NT2/D1 (cell line): ENCODE data around the gene SLC19A1.

Experiments
- DNase-seq: peaks from one replicate; pipeline ENCODE4 v3.0.0-alpha.2; 2011; ENCODE audit warnings: low read depth, low spot score
- H3K27me3 ChIP-seq: 2 replicates; pipeline ENCODE4 v1.6.0; 2011; ENCODE audit warnings: mild to moderate bottlenecking; ENCODE audit not compliant: insufficient read length, insufficient read depth
- H3K36me3 ChIP-seq: 2 replicates; pipeline ENCODE4 v1.6.1; 2011; ENCODE audit warnings: mild to moderate bottlenecking, low read length, mixed read lengths; ENCODE audit not compliant: insufficient read depth, insufficient read length
- H3K4me1 ChIP-seq: 2 replicates; pipeline ENCODE4 v1.5.1; 2011; ENCODE audit not compliant: insufficient read depth, insufficient read length
- H3K4me3 ChIP-seq: 2 replicates; pipeline ENCODE4 v1.5.1; 2011; ENCODE audit warnings: low read depth; ENCODE audit not compliant: insufficient read length
- H3K9ac ChIP-seq: 2 replicates; pipeline ENCODE4 v1.6.0; 2011; ENCODE audit warnings: low read depth; ENCODE audit not compliant: insufficient read length
- H3K9me3 ChIP-seq: 2 replicates; pipeline ENCODE4 v1.5.1; 2011; ENCODE audit warnings: mild to moderate bottlenecking, low read length; ENCODE audit not compliant: insufficient read depth
- SUZ12 ChIP-seq: IDR thresholded peaks from 2 replicates; pipeline ENCODE4 v1.6.1; 2011; ENCODE audit not compliant: insufficient read length, insufficient read depth; ENCODE audit errors: extremely low read depth
- YY1 ChIP-seq: IDR thresholded peaks from 2 replicates; pipeline ENCODE4 v1.6.1; 2011; ENCODE audit not compliant: insufficient read length, insufficient read depth
- ZNF274 ChIP-seq: IDR thresholded peaks from 2 replicates; pipeline ENCODE4 v1.6.1; 2011; ENCODE audit warnings: mild to moderate bottlenecking, low read depth, low read length

SLC19A1 gene

GRCh38 chr21:45560106-45561021 is 18.1 kb upstream of the SLC19A1 start:
- no peak for DNase-seq

DNA sequence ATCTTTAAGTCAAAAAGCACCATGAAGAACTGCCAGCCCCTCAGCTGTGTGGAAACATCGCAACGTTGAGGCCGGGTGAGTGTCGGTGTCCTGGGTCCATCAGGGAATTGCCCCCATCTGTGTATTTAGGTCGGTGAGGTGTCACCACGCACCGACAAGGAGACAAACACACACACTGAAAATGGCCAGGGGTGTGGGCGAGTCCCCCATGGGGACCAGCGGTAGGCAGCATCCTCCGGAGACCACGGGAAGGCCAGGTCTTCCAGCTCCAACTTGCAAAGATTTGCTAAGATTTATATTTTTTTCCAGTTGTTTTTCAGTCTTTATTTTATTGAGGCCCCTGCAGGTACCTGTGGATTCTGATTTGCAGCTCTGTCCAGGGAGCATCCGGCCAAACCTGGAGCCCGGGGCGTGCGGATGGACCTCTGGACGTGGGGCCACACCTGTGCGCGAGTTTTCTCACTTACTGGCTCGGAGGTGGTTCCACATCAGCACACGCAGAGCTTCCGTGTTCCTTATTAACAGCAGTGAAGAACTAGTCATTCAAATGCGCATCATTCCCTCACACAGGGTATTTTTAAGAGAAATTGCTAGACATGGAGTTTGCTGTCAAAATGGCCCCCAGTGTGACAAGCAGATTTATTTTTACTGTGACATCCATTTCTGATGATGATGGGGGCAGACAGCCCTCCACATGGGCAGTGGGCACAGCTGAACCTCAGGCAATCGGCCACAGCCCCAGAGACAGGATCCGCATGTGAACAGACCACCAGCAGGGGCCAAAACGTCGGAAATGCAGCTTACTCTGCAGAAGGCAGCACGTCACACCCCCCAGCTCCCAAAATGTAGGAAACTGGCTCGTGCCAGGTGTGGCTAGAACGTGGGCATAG is 17.2 kb upstream of the SLC19A1 start:
- peaks cover 26% of the 10 kb centered on the region for H3K4me1 ChIP-seq
- peaks cover 11% of the 10 kb centered on the region; the same call in 1 of the 2 replicates for H3K9me3 ChIP-seq
- no peak overlapping the region for H3K9ac ChIP-seq
- H3K36me3 ChIP-seq, result peaks cover 2% of the 10 kb centered on the region
- TF ChIP-seq SUZ12, result no peak
- no peak for TF ChIP-seq YY1
- no peak for TF ChIP-seq ZNF274
- no peak overlapping the region for H3K4me3 ChIP-seq
- no peak for DNase-seq
- peaks cover 14% of the 10 kb centered on the region for H3K27me3 ChIP-seq

More at GRCh38 chr21:45560106-45561021, 18.1 kb upstream of the SLC19A1 start:
- peaks cover 2% of the 10 kb centered on the region for H3K36me3 ChIP-seq
- peaks cover 23% of the 10 kb centered on the region for H3K4me1 ChIP-seq
- H3K9ac ChIP-seq, result peak overlapping the region; percentile 27
- H3K4me3 ChIP-seq, result no peak overlapping the region
- peaks cover 14% of the 10 kb centered on the region for H3K27me3 ChIP-seq
- no peak for TF ChIP-seq ZNF274
- TF ChIP-seq YY1, result no peak
- no peak for TF ChIP-seq SUZ12
- H3K9me3 ChIP-seq, result peaks cover 11% of the 10 kb centered on the region; the same call in 1 of the 2 replicates

DNA sequence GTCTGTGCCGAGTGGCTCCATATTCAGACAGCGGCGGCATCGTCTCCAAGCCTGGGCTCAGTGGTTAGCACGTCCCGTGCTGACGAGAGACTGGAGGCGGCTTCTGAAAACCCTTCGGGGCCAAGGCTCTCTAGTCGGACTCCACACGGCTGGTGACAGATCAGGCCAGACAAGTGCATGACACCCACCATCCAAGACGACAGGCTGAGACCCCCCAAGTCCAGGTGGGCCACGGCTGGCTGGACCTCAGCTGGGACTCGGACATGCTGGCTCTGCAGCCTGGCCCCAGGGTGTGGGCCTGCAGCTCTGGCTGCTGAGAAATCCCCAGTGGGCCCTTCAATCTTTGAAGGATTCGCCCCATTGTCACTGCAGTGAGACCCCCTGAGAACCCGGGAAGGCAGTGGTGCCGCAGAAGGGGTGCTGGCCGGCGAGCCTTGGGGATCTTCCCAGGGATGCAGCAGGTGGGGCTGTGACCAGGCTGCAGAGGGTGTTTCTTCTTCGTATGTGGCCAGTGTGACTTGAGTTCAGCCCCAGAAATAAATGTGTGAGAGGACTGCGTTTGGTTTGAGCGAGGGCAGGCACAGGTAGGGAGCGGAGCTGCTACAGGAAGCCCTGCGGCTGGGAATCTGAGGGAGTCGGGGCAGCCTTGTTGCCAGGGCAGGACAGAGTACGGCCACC is 15.9 kb upstream of the SLC19A1 start:
- no peak for TF ChIP-seq ZNF274
- no peak for TF ChIP-seq YY1
- TF ChIP-seq SUZ12, result no peak
- Histone ChIP-seq H3K9ac (no peak overlapping the region), H3K4me3 (no peak overlapping the region)

GRCh38 chr21:45557616-45558043 is 15.4 kb upstream of the SLC19A1 start:
- no peak for TF ChIP-seq SUZ12
- TF ChIP-seq YY1, result no peak
- TF ChIP-seq ZNF274, result no peak
- Histone ChIP-seq H3K9ac (no peak overlapping the region), H3K4me3 (no peak overlapping the region), H3K4me1 (peaks cover 33% of the 10 kb centered on the region), H3K36me3 (peaks cover 2% of the 10 kb centered on the region), H3K27me3 (peaks cover 11% of the 10 kb centered on the region), H3K9me3 (no peaks in the 10 kb centered on the region)
- DNase-seq, result no peak

More for the DNA sequence above, 15.9 kb upstream of the SLC19A1 start:
- H3K27me3 ChIP-seq, result peaks cover 14% of the 10 kb centered on the region
- peaks cover 28% of the 10 kb centered on the region for H3K4me1 ChIP-seq
- peaks cover 2% of the 10 kb centered on the region for H3K36me3 ChIP-seq
- no peak for DNase-seq
- H3K9me3 ChIP-seq, result peaks cover 5% of the 10 kb centered on the region; the same call in 1 of the 2 replicates

DNA sequence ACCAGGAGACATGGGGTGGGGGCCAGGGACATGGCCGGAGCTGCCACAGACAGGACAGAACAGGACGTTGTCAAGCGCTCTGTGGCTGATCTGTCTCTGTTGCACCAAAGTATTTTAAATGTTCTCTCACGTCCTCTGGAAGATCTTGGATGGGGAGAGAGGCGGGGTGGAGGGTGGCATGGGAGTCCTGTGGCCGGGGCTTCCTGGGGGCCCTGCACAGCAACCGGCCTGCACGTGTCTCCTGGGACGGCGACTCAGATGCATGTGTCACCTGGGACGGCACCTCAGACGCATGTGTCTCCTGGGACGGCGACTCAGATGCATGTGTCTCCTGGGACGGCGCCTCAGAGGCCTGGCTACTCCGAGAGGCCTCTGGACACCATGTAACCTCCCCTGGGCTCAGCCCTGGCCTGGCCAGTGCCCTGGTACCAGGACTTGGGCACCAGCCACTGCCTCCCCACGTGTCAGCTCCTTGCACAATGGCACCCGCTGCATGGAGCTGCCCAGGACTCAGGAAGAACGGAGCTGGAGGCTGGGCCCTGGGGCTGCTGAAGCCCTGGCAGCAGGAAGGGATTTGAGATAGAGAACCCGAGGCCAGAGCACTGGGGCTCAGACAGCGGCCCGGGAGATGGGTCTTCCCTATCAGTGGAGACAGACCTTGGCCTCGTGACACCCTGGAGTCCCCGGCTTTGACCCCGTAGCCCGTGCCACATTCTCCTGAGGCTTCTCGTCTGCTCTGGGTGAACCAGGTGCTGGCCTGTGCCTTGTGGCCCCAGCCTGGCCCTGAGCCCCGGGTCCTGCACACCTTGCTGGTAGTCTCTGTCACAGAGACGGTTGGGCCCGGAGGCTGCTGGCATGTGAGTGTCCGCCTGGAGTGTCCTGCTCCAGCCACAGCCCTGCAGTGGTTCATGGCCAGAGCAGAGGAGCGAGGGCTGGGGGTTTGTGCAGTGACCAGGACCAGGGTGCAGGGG is 14.7 kb upstream of the SLC19A1 start:
- H3K36me3 ChIP-seq, result peaks cover 2% of the 10 kb centered on the region
- no peaks in the 10 kb centered on the region for H3K9me3 ChIP-seq
- peaks cover 6% of the 10 kb centered on the region for H3K27me3 ChIP-seq
- H3K4me1 ChIP-seq, result peaks cover 39% of the 10 kb centered on the region
- TF ChIP-seq YY1, result no peak
- no peak for TF ChIP-seq SUZ12
- no peak for TF ChIP-seq ZNF274
- peak overlapping the region; percentile 87 for H3K9ac ChIP-seq
- no peak for DNase-seq
- no peak overlapping the region for H3K4me3 ChIP-seq

- Histone ChIP-seq H3K9ac (peak overlapping the region; percentile 87), H3K4me1 (peaks cover 42% of the 10 kb centered on the region), H3K9me3 (no peaks in the 10 kb centered on the region), H3K4me3 (peak overlapping the region; percentile 64), H3K36me3 (peaks cover 2% of the 10 kb centered on the region), H3K27me3 (peaks cover 6% of the 10 kb centered on the region)
- TF ChIP-seq YY1, result no peak
- TF ChIP-seq ZNF274, result no peak
- no peak for TF ChIP-seq SUZ12
- DNase-seq, result no peak
Observed at GRCh38 chr21:45556302-45556644, 14.0 kb upstream of the SLC19A1 start.
